ENCODE results near the gene GPNMB. TPM values are rescaled to one million over a fixed set of nuclear protein-coding genes. Genes with fewer than 3 reads are reported as not detected.

The GPNMB gene
- total RNA-seq, 2 donors from 2014 or later = not detected

DNA sequence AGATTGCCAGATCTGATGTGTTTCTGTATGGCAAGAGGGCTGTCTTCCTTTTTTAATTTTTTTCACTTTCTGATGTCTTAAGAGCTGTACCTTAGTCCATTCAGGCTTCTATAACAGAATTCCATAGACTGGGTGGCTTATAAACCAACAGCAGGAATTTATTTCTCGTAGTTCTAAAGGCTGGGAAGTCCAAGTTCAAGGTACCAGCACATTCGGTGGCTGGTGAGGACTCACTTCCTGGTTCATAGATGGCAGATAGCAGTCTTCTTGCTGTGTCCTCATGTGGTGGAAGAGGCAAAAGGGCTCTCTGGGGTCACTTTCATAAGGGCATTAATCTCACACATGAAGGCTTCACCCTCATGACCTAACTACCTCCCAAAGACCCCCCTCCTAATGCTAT, 20.8 kb downstream of the GPNMB start:
- H3K4me3 Mint-ChIP-seq = no peak overlapping the region
- no peaks in the 10 kb centered on the region for H3K36me3 Mint-ChIP-seq

DNA sequence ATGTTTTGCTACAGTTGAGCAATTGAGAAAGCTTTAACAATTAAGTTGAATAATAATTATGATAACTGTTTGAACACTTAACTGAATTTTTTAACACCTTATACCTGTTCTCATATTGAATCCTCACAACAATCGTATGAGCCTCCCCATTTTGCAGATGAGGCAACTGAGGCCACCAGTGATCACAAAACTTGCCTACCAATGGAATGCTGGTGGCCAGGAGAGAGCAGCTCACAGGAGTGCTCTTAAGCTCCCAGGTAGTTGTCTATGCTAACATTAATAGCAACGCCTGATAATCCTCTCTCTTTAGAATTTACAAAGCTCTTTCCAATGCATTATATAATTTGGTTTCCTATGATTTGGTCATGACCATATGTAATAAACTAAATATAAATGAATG, 21.6 kb downstream of the GPNMB start:
- DNase-seq (ENCODE audit: low spot score) = no peak
- Mint-ChIP-seq H3K4me1 (ENCODE audit: low read depth in 2 of 2) (peaks cover 3 to 4% of the 10 kb centered on the region in 2 donors), H3K4me3 (no peak overlapping the region), H3K9me3 (no peaks in the 10 kb centered on the region), H3K36me3 (no peaks in the 10 kb centered on the region), H3K27ac (no peak overlapping the region), H3K27me3 (peaks cover 0 to 7% of the 10 kb centered on the region in 2 donors)
- no peak for ATAC-seq

More for the DNA sequence above, 20.8 kb downstream of the GPNMB start:
- DNase-seq (ENCODE audit: low spot score) = no peak
- Mint-ChIP-seq H3K27me3 (peaks cover 0 to 7% of the 10 kb centered on the region in 2 donors), H3K27ac (no peak overlapping the region), H3K9me3 (no peaks in the 10 kb centered on the region), H3K4me1 (ENCODE audit: low read depth in 2 of 2) (no peaks in the 10 kb centered on the region)
- ATAC-seq = no peak

GRCh38 chr7:23268746-23269145, 22.2 kb downstream of the GPNMB start:
- peak in 1 of 2 donors; percentile 41 for ATAC-seq
- no peaks in the 10 kb centered on the region for H3K9me3 Mint-ChIP-seq
- H3K36me3 Mint-ChIP-seq = no peaks in the 10 kb centered on the region
- H3K27me3 Mint-ChIP-seq = peaks cover 0 to 10% of the 10 kb centered on the region in 2 donors
- H3K4me3 Mint-ChIP-seq = no peak overlapping the region
- peaks cover 8 to 9% of the 10 kb centered on the region in 2 donors for H3K4me1 Mint-ChIP-seq (ENCODE audit: low read depth in 2 of 2)
- H3K27ac Mint-ChIP-seq = no peak overlapping the region
- no peak for DNase-seq (ENCODE audit: low spot score)

- Mint-ChIP-seq H3K9me3 (no peaks in the 10 kb centered on the region), H3K36me3 (no peaks in the 10 kb centered on the region), H3K4me1 (ENCODE audit: low read depth in 2 of 2) (peaks cover 8 to 9% of the 10 kb centered on the region in 2 donors), H3K4me3 (no peak overlapping the region), H3K27me3 (peaks cover 0 to 10% of the 10 kb centered on the region in 2 donors), H3K27ac (no peak overlapping the region)
- ATAC-seq (no peak), DNase-seq (ENCODE audit: low spot score) (no peak)
These were observed 25.7 kb downstream of the GPNMB start for GRCh38 chr7:23272275-23272674.

GRCh38 chr7:23273141-23273599, 26.6 kb downstream of the GPNMB start:
- no peaks in the 10 kb centered on the region for H3K36me3 Mint-ChIP-seq
- H3K4me1 Mint-ChIP-seq (ENCODE audit: low read depth in 2 of 2) = peaks cover 8 to 9% of the 10 kb centered on the region in 2 donors
- H3K27ac Mint-ChIP-seq = peak overlapping the region; percentile 40 to 56
- H3K27me3 Mint-ChIP-seq = peaks cover 0 to 10% of the 10 kb centered on the region in 2 donors
- peak overlapping the region; percentile 50 for H3K4me3 Mint-ChIP-seq
- peak; percentile 91 to 93 for ATAC-seq
- peak; percentile 82 for DNase-seq (ENCODE audit: low spot score)
- H3K9me3 Mint-ChIP-seq = no peaks in the 10 kb centered on the region

DNA sequence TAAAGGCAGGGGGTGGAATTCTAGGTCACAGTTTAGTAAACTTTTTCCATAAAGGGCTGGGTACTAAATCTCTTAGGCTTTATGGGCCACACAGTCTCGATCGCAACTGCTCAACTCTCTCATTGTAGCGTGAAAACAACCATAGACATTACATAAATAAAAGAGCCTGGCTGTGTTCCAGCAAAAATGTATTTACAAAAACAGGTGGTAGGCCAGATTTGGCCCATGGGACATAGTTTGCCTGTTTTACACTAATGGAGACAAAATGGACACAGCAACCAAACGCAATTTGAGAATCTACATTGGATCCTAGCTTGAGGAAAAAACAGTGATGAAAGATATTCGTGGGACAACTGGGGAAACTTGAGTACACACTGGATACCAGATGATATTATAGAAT, 29.3 kb downstream of the GPNMB start:
- peaks cover 8 to 9% of the 10 kb centered on the region in 2 donors for H3K4me1 Mint-ChIP-seq (ENCODE audit: low read depth in 2 of 2)
- no peak for ATAC-seq
- peaks cover 0 to 6% of the 10 kb centered on the region in 2 donors for H3K27me3 Mint-ChIP-seq
- H3K36me3 Mint-ChIP-seq = no peaks in the 10 kb centered on the region
- DNase-seq (ENCODE audit: low spot score) = no peak
- no peak overlapping the region for H3K4me3 Mint-ChIP-seq
- no peak overlapping the region for H3K27ac Mint-ChIP-seq
- no peaks in the 10 kb centered on the region for H3K9me3 Mint-ChIP-seq

DNA sequence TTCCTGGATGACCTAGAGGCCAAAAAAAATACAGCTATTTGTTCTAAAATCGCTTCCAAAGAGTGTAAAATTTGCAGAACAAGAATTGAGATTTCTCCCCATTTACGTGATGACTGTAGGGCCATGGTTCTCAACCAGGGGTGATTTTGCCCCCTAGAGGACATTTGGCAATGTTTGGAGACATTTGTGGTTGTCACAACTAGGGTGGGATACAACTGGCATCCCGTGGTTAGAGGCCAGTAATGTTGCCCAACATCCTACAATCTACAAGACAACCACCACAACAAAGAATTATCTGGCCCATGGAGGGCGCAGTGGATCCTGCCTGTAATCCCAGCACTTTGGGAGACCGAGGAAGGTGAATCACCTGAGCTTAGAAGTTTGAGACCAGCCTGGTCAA, 29.8 kb downstream of the GPNMB start:
- Mint-ChIP-seq H3K4me3 (no peak overlapping the region), H3K27ac (no peak overlapping the region), H3K4me1 (ENCODE audit: low read depth in 2 of 2) (peaks cover 8 to 9% of the 10 kb centered on the region in 2 donors), H3K9me3 (no peaks in the 10 kb centered on the region), H3K27me3 (peaks cover 0 to 6% of the 10 kb centered on the region in 2 donors), H3K36me3 (no peaks in the 10 kb centered on the region)
- ATAC-seq (no peak), DNase-seq (ENCODE audit: low spot score) (no peak)

- H3K27me3 Mint-ChIP-seq = peaks cover 0 to 6% of the 10 kb centered on the region in 2 donors
- H3K27ac Mint-ChIP-seq = no peak overlapping the region
- ATAC-seq = no peak
- H3K4me1 Mint-ChIP-seq (ENCODE audit: low read depth in 2 of 2) = peaks cover 8 to 9% of the 10 kb centered on the region in 2 donors
- DNase-seq (ENCODE audit: low spot score) = no peak
- no peak overlapping the region for H3K4me3 Mint-ChIP-seq
- H3K9me3 Mint-ChIP-seq = no peaks in the 10 kb centered on the region
- H3K36me3 Mint-ChIP-seq = no peaks in the 10 kb centered on the region
These were observed 30.4 kb downstream of the GPNMB start for GRCh38 chr7:23276947-23277346.

- Mint-ChIP-seq H3K27me3 (peaks cover 0 to 3% of the 10 kb centered on the region in 2 donors), H3K36me3 (no peaks in the 10 kb centered on the region)
These were observed 30.9 kb downstream of the GPNMB start for GRCh38 chr7:23277359-23277989.

GRCh38 chr7:23279819-23280525, 33.4 kb downstream of the GPNMB start:
- ATAC-seq (no peak), DNase-seq (ENCODE audit: low spot score) (no peak)
- no peak overlapping the region for H3K4me3 Mint-ChIP-seq
- H3K27me3 Mint-ChIP-seq = no peaks in the 10 kb centered on the region
- H3K27ac Mint-ChIP-seq = no peak overlapping the region
- H3K4me1 Mint-ChIP-seq (ENCODE audit: low read depth in 2 of 2) = no peaks in the 10 kb centered on the region
- H3K9me3 Mint-ChIP-seq = no peaks in the 10 kb centered on the region
- H3K36me3 Mint-ChIP-seq = no peaks in the 10 kb centered on the region

More at GRCh38 chr7:23277359-23277989, 30.9 kb downstream of the GPNMB start:
- ATAC-seq (peak in 1 of 2 donors; percentile 51), DNase-seq (ENCODE audit: low spot score) (no peak)
- no peaks in the 10 kb centered on the region for H3K9me3 Mint-ChIP-seq
- H3K4me3 Mint-ChIP-seq = no peak overlapping the region
- peaks cover 8 to 9% of the 10 kb centered on the region in 2 donors for H3K4me1 Mint-ChIP-seq (ENCODE audit: low read depth in 2 of 2)
- no peak overlapping the region for H3K27ac Mint-ChIP-seq

DNA sequence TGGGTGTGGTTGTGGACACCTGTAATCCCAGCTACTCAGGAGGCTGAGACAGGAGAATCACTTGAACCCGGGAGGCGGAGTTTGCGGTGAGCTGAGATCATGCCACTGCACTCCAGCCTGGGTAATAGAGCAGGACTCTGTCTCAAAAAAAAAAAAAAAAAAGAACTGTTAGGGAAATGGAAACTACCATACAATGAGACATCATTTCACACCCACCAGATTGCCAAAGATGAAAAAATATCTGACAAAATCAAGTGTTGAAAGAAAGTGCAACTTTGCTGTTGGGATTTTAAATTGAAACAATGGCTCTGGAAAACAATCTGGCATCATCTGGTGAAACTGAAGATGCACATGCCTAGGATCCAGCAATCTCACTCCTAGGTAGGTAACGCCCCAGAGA, 36.5 kb downstream of the GPNMB start:
- DNase-seq (ENCODE audit: low spot score) (no peak), ATAC-seq (no peak)
- H3K27me3 Mint-ChIP-seq = no peaks in the 10 kb centered on the region
- no peak overlapping the region for H3K4me3 Mint-ChIP-seq
- H3K36me3 Mint-ChIP-seq = no peaks in the 10 kb centered on the region
- peaks cover 6% of the 10 kb centered on the region in 2 donors for H3K4me1 Mint-ChIP-seq (ENCODE audit: low read depth in 2 of 2)
- H3K9me3 Mint-ChIP-seq = no peaks in the 10 kb centered on the region
- H3K27ac Mint-ChIP-seq = no peak overlapping the region

DNA sequence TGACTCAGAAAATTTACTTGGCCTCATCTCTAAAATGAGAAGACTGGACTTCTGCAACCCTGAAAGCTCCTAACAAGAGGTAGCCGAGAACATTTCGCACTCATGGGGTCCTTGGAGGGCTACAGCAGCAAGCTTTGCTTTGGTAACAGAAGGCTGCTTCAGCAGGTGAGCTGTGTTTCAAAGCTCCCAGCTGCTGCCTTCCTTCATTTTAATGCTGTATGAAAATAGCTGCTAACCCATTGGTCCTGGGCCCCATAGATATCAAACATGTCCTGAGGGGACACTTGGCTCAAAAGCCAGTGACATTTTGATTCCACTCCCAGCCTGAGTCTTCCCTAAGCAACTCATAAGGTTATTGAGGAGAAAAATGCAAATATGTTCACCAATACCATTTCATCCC, 38.3 kb downstream of the GPNMB start:
- Mint-ChIP-seq H3K9me3 (no peaks in the 10 kb centered on the region), H3K4me3 (no peak overlapping the region), H3K36me3 (no peaks in the 10 kb centered on the region), H3K27ac (no peak overlapping the region), H3K27me3 (no peaks in the 10 kb centered on the region), H3K4me1 (ENCODE audit: low read depth in 2 of 2) (peaks cover 6 to 7% of the 10 kb centered on the region in 2 donors)
- no peak for DNase-seq (ENCODE audit: low spot score)
- ATAC-seq = no peak

DNA sequence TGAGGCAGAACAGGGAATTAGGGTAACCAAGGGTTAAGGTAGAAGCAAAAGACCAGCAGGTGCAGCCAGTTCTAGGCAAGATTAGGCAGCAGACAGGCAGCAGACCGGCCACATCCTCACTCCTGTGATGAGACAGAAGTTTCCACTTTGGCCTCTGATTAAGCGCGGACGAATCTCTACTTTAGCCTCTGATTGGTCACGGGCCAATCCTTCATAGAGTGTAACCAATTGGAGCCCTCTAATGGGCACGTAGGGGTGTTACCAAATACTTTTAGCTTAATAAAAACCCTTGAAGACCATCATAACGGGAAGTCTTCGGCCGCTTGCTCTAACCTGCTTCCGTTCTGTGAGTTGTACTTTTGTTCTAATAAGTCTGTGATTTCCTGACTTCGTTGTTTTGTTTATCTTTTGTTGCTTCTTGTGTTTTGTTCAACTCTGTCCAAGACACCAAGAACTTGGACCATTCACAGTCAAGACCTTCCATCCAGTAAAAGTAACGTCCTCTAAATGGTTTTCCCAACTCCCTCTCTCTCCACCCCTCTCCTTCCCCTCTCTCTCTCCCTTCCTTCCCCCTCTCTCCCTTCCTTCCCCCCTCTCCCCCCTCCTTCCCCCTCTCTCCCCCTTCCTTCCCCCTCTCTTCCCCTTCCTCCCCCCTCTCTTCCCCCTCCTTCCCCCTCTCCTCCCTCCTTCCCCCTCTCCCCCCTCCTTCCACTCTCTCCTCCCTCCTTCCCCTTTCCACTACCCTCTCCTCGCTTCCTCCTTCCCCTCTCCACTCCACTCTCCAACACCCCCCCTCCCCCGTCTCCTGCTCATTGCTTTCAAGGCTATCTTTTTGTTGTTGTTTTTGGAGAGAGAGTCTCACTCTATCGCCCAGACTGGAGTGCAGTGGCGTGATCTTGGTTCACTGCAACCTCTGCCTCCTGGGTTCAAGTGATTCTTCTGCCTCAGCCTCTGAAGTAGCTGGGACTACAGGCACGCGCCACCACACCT, 39.4 kb downstream of the GPNMB start:
- no peaks in the 10 kb centered on the region for H3K27me3 Mint-ChIP-seq
- H3K36me3 Mint-ChIP-seq = no peaks in the 10 kb centered on the region
- H3K4me3 Mint-ChIP-seq = no peak overlapping the region
- H3K9me3 Mint-ChIP-seq = no peaks in the 10 kb centered on the region
- peaks cover 6 to 7% of the 10 kb centered on the region in 2 donors for H3K4me1 Mint-ChIP-seq (ENCODE audit: low read depth in 2 of 2)
- DNase-seq (ENCODE audit: low spot score) (no peak), ATAC-seq (no peak)
- H3K27ac Mint-ChIP-seq = no peak overlapping the region

All from natural killer cell treated with Interleukin-12 subunit alpha and Interleukin-12 subunit beta and Interleukin-15 and Interleukin-18, amount 100 ng/mL, for 72 hours (primary cell).